ENCODE data around the gene FAXDC2. TPM values are rescaled to one million over a fixed set of nuclear protein-coding genes. Genes with fewer than 3 reads are reported as not detected.

Gene FAXDC2
- total RNA-seq, 2 donors from 2014 or later = not detected

GRCh38 chr5:154811653-154812465, 38.5 kb downstream of the FAXDC2 start:
- peak; percentile 65 for ATAC-seq (replicated peaks)
- H3K27ac Mint-ChIP-seq = peak overlapping the region; percentile 1
- H3K36me3 Mint-ChIP-seq (ENCODE audit: low read depth) = peaks cover 97% of the 10 kb centered on the region
- H3K4me3 Mint-ChIP-seq = no peak overlapping the region
- no peaks in the 10 kb centered on the region for H3K9me3 Mint-ChIP-seq
- no peaks in the 10 kb centered on the region for H3K27me3 Mint-ChIP-seq
- H3K4me1 Mint-ChIP-seq = peaks cover 14% of the 10 kb centered on the region

GRCh38 chr5:154811239-154811638, 39.2 kb downstream of the FAXDC2 start:
- peaks cover 14% of the 10 kb centered on the region for H3K4me1 Mint-ChIP-seq
- H3K4me3 Mint-ChIP-seq = no peak overlapping the region
- H3K27ac Mint-ChIP-seq = no peak overlapping the region

GRCh38 chr5:154806176-154806575, 44.2 kb downstream of the FAXDC2 start:
- Mint-ChIP-seq H3K27ac (peak overlapping the region; percentile 0), H3K4me1 (no peaks in the 10 kb centered on the region), H3K27me3 (no peaks in the 10 kb centered on the region), H3K36me3 (ENCODE audit: low read depth) (peaks cover 97% of the 10 kb centered on the region), H3K4me3 (no peak overlapping the region), H3K9me3 (no peaks in the 10 kb centered on the region)
- no peak for ATAC-seq (replicated peaks)

More at GRCh38 chr5:154811239-154811638, 39.2 kb downstream of the FAXDC2 start:
- ATAC-seq (replicated peaks) = no peak
- Mint-ChIP-seq H3K27me3 (no peaks in the 10 kb centered on the region), H3K9me3 (no peaks in the 10 kb centered on the region), H3K36me3 (ENCODE audit: low read depth) (peaks cover 97% of the 10 kb centered on the region)

- H3K4me1 Mint-ChIP-seq = no peaks in the 10 kb centered on the region
- H3K27me3 Mint-ChIP-seq = no peaks in the 10 kb centered on the region
- H3K27ac Mint-ChIP-seq = peak overlapping the region; percentile 49
- ATAC-seq (replicated peaks) = no peak
- H3K4me3 Mint-ChIP-seq = no peak overlapping the region
- peaks cover 100% of the 10 kb centered on the region for H3K36me3 Mint-ChIP-seq (ENCODE audit: low read depth)
- no peaks in the 10 kb centered on the region for H3K9me3 Mint-ChIP-seq
These were observed 48.4 kb downstream of the FAXDC2 start for GRCh38 chr5:154802050-154802449.

- Mint-ChIP-seq H3K36me3 (ENCODE audit: low read depth) (peaks cover 100% of the 10 kb centered on the region), H3K27ac (no peak overlapping the region), H3K27me3 (no peaks in the 10 kb centered on the region), H3K4me1 (no peaks in the 10 kb centered on the region), H3K4me3 (no peak overlapping the region), H3K9me3 (no peaks in the 10 kb centered on the region)
- peak; percentile 58 for ATAC-seq (replicated peaks)
These were observed 49.3 kb downstream of the FAXDC2 start for GRCh38 chr5:154801083-154801482.

- peaks cover 97% of the 10 kb centered on the region for H3K36me3 Mint-ChIP-seq (ENCODE audit: low read depth)
- no peak overlapping the region for H3K4me3 Mint-ChIP-seq
- no peak for ATAC-seq (replicated peaks)
- no peaks in the 10 kb centered on the region for H3K27me3 Mint-ChIP-seq
- no peaks in the 10 kb centered on the region for H3K9me3 Mint-ChIP-seq
- H3K27ac Mint-ChIP-seq = no peak overlapping the region
- H3K4me1 Mint-ChIP-seq = no peaks in the 10 kb centered on the region
These were observed 49.8 kb downstream of the FAXDC2 start for GRCh38 chr5:154800582-154800981.

GRCh38 chr5:154797762-154798161, 52.6 kb downstream of the FAXDC2 start:
- Mint-ChIP-seq H3K27ac (no peak overlapping the region), H3K4me1 (no peaks in the 10 kb centered on the region), H3K36me3 (ENCODE audit: low read depth) (peaks cover 97% of the 10 kb centered on the region), H3K4me3 (no peak overlapping the region), H3K27me3 (no peaks in the 10 kb centered on the region), H3K9me3 (no peaks in the 10 kb centered on the region)
- ATAC-seq (replicated peaks) = no peak

- H3K4me3 Mint-ChIP-seq = no peak overlapping the region
- H3K27ac Mint-ChIP-seq = no peak overlapping the region
- no peaks in the 10 kb centered on the region for H3K9me3 Mint-ChIP-seq
- H3K27me3 Mint-ChIP-seq = no peaks in the 10 kb centered on the region
- H3K4me1 Mint-ChIP-seq = no peaks in the 10 kb centered on the region
- H3K36me3 Mint-ChIP-seq (ENCODE audit: low read depth) = peaks cover 97% of the 10 kb centered on the region
- ATAC-seq (replicated peaks) = no peak
These were observed 55.2 kb downstream of the FAXDC2 start for GRCh38 chr5:154795235-154795596.

GRCh38 chr5:154794525-154795234, 55.7 kb downstream of the FAXDC2 start:
- Mint-ChIP-seq H3K36me3 (ENCODE audit: low read depth) (peaks cover 97% of the 10 kb centered on the region), H3K4me3 (no peak overlapping the region), H3K4me1 (no peaks in the 10 kb centered on the region), H3K9me3 (no peaks in the 10 kb centered on the region), H3K27ac (no peak overlapping the region), H3K27me3 (no peaks in the 10 kb centered on the region)
- no peak for ATAC-seq (replicated peaks)

- Mint-ChIP-seq H3K27ac (no peak overlapping the region), H3K36me3 (ENCODE audit: low read depth) (peaks cover 91% of the 10 kb centered on the region), H3K4me3 (no peak overlapping the region), H3K9me3 (no peaks in the 10 kb centered on the region), H3K4me1 (no peaks in the 10 kb centered on the region), H3K27me3 (no peaks in the 10 kb centered on the region)
- ATAC-seq (replicated peaks) = no peak
These were observed 56.5 kb downstream of the FAXDC2 start for GRCh38 chr5:154793599-154794524.

GRCh38 chr5:154791535-154791934, 58.9 kb downstream of the FAXDC2 start:
- Mint-ChIP-seq H3K27me3 (no peaks in the 10 kb centered on the region), H3K9me3 (no peaks in the 10 kb centered on the region), H3K4me3 (no peak overlapping the region), H3K27ac (no peak overlapping the region), H3K36me3 (ENCODE audit: low read depth) (peaks cover 77% of the 10 kb centered on the region), H3K4me1 (peaks cover 7% of the 10 kb centered on the region)
- ATAC-seq (replicated peaks) = no peak

- Mint-ChIP-seq H3K4me1 (peaks cover 29% of the 10 kb centered on the region), H3K9me3 (no peaks in the 10 kb centered on the region), H3K36me3 (ENCODE audit: low read depth) (peaks cover 46% of the 10 kb centered on the region)
These were observed 62.2 kb downstream of the FAXDC2 start for GRCh38 chr5:154788212-154788611.

GRCh38 chr5:154786414-154786813, 64.0 kb downstream of the FAXDC2 start:
- Mint-ChIP-seq H3K4me1 (peaks cover 37% of the 10 kb centered on the region), H3K9me3 (no peaks in the 10 kb centered on the region), H3K27ac (peak overlapping the region; percentile 71), H3K36me3 (ENCODE audit: low read depth) (peaks cover 28% of the 10 kb centered on the region), H3K4me3 (no peak overlapping the region), H3K27me3 (no peaks in the 10 kb centered on the region)
- ATAC-seq (replicated peaks) = no peak

More at GRCh38 chr5:154788212-154788611, 62.2 kb downstream of the FAXDC2 start:
- ATAC-seq (replicated peaks) = no peak
- Mint-ChIP-seq H3K4me3 (no peak overlapping the region), H3K27me3 (no peaks in the 10 kb centered on the region), H3K27ac (peak overlapping the region; percentile 86)

- Mint-ChIP-seq H3K27me3 (no peaks in the 10 kb centered on the region), H3K4me3 (peak overlapping the region; percentile 47), H3K36me3 (ENCODE audit: low read depth) (peaks cover 18% of the 10 kb centered on the region), H3K4me1 (peaks cover 44% of the 10 kb centered on the region), H3K27ac (peak overlapping the region; percentile 86), H3K9me3 (no peaks in the 10 kb centered on the region)
- ATAC-seq (replicated peaks) = peak; percentile 45
These were observed 65.5 kb downstream of the FAXDC2 start for GRCh38 chr5:154784856-154785255.
